GM19351 (cell line): ENCODE results near the gene KRTAP4-7.
"Not testable (repeated sequence)": the region's sequence is repeated elsewhere in the genome, so short reads cannot be mapped to it uniquely, and the experiment has no call there.

ENCODE experiments used
- ATAC-seq: cut with Tn5 transposase; IDR thresholded peaks from one replicate; pipeline ENCODE4 v1.9.1; 2021; ENCODE audit warnings: mild to moderate bottlenecking, moderate library complexity; ENCODE audit not compliant: unreplicated experiment

The KRTAP4-7 gene

DNA sequence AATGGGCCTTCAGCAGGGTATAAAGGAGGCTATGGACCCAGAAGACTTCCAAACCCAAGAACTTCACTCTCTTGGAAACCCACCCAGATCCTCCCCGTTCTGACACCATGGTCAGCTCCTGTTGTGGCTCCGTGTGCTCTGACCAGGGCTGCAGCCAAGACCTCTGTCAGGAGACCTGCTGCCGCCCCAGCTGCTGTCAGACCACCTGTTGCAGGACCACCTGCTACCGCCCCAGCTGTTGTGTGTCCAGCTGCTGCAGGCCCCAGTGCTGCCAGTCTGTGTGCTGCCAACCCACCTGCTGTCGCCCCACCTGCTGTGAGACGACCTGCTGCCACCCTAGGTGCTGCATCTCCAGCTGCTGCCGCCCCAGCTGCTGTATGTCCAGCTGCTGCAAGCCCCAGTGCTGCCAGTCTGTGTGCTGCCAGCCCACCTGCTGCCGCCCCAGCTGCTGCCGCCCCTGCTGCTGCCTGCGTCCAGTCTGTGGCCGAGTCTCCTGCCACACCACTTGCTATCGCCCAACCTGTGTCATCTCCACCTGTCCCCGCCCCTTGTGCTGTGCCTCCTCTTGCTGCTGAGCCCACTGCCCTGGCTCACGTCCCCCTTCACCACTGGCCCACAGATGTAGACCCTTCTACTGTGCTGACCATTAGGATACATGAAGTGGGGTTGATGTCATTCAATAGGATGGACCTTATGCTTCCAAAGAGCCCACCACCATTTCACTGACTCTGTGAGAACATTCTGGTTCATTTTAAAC, at the start of gene KRTAP4-7:
KRTAP4-7 (plus strand) TSS at position 51 of the 757 bp plus-strand sequence; CDS start at position 108, 57 bp downstream.
- not testable (repeated sequence) for ATAC-seq

DNA sequence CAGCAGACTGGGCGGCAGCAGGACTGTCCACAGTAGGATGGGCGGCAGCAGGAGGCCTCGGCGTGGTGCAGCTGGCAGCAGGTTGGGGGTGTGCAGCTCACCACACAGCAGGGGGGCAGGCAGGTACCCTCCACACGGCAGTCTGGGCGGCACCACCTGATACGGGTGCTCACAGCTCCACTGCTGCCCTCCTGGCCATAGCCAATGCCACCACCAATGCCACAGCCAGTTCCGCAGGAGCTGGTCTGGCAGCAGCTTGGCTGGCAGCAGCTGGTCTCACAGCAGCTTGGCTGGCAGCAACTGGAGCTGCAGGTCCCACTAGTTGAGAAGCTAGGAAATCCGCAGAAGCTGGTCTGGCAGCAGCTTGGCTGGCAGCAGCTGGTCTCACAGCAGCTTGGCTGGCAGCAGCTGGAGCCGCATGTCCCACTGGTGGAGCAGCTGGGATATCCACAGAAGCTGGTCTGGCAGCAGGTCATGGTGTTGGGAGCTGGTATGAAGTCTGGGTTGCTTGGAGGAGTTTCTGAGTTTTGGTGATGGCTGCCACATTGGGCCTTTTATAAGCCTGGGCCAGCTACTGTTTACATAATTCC, 49.5 kb upstream of the KRTAP4-7 start, which contains the start of gene KRTAP1-3:
KRTAP1-3 (minus strand) TSS at position 529 of the 590 bp plus-strand sequence; CDS start at position 476, 53 bp downstream.
- not testable (repeated sequence) for ATAC-seq

DNA sequence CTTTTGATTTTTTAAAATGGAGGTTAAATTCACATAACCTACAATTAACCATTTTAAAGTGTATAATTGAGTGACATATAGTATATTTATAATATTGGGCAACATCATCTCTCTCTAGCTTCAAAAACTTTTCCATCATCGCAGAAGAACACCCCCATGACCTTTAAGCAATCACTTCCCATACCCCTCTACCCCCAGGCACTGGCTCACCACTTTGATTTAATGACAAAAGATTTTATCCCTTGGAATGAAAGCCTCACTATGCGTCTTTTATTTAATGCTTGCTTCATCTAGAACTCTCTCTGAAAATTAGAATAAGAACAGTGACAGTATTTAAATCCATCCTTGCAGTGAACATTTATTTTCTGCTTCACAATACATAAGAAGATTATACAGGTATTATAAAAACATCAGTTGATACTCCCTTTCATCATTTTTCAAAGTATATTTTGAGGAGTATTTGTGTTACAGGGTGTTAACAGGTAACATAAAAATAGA, 46.0 kb upstream of the KRTAP4-7 start:
- ATAC-seq: no peak

DNA sequence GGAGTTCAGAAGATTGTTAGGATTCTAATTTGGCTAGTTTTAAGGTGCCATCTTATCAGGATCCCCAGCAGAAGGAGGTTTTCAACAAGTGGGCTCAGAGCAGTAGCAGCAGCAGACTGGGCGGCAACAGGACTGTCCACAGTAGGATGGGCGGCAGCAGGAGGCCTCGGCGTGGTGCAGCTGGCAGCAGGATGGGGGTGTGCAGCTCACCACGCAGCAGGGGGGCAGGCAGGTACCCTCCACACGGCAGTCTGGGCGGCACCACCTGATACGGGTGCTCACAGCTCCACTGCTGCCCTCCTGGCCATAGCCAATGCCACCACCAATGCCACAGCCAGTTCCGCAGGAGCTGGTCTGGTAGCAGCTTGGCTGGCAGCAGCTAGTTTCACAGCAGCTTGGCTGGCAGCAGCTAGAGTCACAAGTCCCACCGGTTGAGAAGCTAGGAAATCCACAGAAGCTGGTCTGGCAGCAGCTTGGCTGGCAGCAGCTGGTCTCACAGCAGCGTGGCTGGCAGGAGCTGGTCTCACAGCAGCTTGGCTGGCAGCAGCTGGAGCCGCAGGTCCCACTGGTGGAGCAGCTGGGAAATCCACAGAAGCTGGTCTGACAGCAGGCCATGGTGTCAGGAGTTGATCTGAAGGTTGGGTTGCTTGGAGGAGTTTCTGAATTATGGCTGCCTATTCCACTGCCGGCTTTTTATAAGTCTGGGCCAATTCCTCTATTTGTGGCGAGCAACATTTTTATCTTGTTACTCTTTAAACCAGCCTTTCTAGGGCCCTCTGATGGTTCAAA, 43.0 kb upstream of the KRTAP4-7 start, which contains the start of gene KRTAP1-1:
KRTAP1-1 (minus strand) TSS at position 668 of the 789 bp plus-strand sequence; CDS start at position 615, 53 bp downstream.
- not testable (repeated sequence) for ATAC-seq

DNA sequence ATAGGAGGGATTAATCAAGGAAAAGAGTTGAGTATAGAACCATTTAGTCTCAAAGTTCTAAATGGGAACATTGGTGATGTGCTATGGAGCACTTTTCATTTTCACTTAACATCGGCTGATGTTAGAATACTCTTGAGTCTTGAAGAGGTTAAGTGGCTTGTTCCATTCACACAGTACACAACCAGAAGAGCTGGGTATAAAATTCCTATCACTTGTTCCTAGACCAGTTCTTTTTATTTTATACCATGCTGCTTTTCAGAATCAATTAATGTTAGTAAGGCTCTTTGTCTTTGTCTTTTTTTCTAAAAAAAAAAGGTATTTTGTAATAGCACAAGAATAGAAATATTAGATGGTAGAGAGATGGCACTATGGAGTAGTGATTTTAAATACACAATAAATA, 41.0 kb upstream of the KRTAP4-7 start:
- no peak for ATAC-seq

DNA sequence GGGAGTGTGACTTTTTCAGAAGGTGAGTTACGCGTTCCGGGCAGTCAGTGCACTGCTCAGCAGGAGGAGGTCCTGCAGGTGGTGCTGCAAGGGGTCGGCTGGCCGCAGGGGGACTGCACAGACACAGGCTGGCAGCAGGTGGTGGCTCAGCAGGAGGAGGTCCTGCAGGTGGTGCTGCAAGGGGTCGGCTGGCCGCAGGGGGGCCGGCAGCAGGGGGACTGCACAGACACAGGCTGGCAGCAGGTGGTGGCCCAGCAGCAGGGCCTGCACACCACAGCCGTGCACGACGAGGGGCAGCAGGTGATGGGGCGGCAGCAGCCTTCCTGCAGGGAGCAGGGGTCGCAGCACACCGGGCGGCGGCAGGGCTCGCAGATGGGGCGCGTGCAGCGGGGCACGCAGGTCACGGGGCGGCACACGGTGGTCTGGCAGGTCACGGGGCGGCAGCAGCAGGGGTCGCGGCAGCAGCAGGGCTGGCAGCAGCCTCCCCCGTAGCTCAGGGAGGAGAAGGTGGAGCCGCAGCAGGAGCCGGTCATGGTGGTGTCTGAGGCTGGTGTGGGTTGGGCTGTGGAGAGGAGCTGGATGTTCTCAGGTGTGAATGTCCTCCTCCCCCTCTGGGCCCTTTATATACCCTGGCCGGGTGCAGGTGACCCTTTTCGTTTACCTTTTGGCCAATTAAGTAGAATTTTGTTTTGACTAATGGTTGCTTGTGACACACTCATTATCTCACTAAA, 37.0 kb upstream of the KRTAP4-7 start, which contains the start of gene KRTAP2-1:
KRTAP2-1 (minus strand) TSS at position 582 of the 731 bp plus-strand sequence; CDS start at position 533, 49 bp downstream.
- not testable (repeated sequence) for ATAC-seq

DNA sequence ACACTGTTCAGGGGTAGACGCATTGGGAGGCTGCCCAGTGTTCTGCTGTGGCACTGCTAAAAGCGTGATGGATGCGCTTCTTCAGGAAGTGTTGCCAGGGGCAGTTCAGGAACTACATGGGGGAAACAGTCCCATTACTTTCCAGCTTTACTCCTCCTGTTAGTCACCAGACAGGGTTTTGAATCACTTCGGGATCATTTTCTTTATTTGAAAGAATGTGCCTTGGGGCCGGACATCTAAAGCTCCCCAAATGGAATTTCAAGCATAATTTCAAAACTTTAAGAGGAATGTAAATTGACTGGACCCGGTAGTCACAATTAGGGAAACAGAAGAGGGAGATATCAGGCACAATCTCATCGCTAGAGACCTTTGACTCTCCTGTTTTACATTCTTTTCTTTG, 35.5 kb upstream of the KRTAP4-7 start:
- no peak for ATAC-seq

DNA sequence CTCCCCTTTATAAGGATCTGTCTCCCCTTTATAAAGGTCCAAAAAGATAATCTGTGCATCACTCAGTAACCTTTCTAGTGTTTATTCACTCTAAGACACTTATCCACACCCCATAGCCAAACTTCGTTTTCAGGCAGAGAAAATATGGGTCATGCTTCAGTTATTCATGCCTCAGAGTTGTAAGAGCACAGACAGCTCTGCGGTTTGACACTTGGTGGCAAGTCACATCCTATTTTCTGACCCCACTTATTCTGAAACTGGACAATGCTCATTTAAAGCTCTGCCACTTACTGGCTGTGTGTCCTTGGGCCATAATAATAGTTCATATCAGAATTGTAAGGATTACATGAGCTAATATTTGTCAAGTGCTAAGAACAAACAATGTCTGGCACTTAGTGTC, 34.8 kb upstream of the KRTAP4-7 start:
- no peak for ATAC-seq

DNA sequence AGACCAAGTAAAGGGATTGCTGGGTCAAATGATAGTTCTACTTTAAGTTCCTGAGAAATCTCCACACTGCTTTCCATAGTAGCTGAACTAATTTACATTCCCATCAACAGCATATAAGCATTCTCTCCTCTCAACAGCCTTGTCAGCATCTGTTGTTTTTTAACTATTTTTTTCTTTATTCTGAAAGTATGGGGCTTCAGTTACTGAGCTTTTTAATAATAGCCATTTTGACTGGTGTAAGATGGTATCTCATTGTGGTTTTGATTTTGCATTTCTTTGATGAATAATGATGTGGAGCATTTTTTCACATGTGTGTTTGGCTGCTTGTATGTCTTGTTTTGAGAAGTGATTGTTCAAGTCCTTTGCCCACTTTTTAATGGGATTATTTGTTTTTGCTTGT, 31.4 kb upstream of the KRTAP4-7 start:
- no peak for ATAC-seq

DNA sequence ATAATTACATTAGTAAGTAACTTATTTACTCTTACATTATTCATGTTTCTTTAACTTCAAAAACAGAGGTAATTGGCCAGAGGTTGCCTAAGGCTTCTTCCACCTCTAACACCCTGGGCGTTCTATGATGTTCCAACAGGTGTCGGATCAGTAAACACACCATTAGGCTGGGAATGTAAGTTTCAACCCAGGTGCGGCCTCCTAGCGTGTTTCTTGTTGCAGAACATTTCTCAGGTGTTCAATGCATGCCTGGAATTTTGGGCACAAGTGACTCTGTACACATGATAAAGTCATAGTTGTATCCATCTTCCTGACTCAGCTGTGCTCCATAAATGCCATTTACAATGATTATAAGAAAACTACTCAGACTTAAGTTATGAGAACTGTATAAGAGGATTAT, 29.9 kb upstream of the KRTAP4-7 start:
- ATAC-seq: no peak

DNA sequence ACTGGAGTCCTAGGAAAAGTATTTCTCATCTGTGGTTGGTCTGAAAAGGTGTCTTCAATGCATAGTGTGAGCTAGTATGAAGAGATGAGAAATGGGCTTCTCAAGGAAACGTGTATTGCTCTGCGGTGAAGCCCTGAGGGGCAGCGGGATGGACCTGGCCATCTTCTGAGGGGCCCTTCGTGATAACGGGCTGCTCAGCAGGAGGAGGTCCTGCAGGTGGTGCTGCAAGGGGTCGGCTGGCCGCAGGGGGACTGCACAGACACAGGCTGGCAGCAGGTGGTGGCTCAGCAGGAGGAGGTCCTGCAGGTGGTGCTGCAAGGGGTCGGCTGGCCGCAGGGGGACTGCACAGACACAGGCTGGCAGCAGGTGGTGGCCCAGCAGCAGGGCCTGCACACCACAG, 29.4 kb upstream of the KRTAP4-7 start:
- ATAC-seq: not testable (repeated sequence)

DNA sequence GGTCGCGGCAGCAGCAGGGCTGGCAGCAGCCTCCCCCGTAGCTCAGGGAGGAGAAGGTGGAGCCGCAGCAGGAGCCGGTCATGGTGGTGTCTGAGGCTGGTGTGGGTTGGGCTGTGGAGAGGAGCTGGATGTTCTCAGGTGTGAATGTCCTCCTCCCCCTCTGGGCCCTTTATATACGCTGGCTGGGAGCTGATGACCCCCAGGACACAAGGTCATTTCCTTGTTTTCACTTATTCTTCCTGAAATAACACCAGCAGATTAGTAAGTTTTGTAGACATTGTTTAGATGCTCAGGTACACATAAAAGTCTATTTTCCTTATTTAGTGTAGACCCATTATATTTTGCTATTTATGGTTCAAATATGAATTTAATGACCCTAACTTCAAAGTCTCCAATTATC, 28.8 kb upstream of the KRTAP4-7 start, which contains the start of gene KRTAP2-2:
KRTAP2-2 (minus strand) TSS at position 101 of the 400 bp plus-strand sequence; CDS start at position 82, 19 bp downstream.
- not testable (repeated sequence) for ATAC-seq

DNA sequence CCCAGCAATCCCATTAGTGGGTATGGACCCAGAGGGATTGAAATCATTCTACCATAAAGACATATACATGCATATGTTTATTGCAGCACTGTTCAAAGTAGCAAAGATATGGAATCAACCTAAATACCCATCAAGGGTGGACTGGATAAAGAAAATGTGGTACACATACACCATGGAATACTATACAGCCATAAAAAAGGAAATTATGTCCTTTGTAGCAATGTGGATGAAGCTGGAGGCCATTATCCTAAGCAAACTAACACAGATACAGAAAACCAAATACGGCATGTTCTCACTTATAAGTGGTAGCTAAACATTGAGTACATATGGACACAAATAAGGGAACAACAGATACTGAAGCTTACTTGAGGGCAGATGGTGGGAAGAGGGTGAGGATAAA, 26.4 kb upstream of the KRTAP4-7 start:
- no peak for ATAC-seq

DNA sequence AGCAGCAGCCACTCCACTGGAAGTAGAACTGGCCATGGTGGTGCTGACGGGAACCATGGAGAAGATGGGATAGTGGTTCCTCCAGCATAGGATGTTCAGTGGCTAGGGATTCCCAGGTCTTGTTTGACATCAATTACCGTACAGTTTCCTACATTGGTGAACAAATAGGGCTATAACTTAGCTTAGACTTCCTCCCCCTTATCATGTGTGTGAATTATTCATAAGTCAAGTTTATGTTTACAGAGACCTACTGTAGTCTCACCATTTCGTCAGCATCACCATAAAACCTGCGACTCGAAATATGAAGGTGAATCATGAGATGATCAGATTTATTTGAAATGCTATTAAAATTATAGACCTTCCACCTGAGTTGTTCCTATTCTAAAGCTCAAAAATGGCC, 25.2 kb upstream of the KRTAP4-7 start:
- no peak for ATAC-seq

DNA sequence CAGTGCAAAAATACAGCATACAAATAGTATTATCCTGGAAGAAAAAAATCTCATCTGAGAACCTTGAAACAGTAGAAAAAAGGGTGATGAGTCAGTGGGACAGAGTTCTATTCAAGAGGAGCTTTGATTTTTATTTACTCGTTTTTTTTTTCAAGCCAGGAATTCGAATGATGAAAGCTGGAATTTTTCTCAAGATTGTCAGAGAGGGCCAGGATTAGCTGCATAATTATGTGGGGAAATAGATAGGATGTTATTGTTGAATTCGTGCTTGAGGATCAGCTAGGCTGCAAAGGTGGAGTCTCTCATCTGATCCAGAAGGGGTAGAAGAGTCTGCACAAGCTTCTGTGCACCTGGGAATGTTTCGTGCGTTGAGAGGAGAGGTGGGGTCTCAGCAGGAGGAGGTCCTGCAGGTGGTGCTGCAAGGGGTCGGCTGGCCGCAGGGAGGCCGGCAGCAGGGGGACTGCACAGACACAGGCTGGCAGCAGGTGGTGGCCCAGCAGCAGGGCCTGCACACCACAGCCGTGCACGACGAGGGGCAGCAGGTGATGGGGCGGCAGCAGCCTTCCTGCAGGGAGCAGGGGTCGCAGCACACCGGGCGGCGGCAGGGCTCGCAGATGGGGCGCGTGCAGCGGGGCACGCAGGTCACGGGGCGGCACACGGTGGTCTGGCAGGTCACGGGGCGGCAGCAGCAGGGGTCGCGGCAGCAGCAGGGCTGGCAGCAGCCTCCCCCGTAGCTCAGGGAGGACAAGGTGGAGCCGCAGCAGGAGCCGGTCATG, 24.5 kb upstream of the KRTAP4-7 start:
- not testable (repeated sequence) for ATAC-seq

DNA sequence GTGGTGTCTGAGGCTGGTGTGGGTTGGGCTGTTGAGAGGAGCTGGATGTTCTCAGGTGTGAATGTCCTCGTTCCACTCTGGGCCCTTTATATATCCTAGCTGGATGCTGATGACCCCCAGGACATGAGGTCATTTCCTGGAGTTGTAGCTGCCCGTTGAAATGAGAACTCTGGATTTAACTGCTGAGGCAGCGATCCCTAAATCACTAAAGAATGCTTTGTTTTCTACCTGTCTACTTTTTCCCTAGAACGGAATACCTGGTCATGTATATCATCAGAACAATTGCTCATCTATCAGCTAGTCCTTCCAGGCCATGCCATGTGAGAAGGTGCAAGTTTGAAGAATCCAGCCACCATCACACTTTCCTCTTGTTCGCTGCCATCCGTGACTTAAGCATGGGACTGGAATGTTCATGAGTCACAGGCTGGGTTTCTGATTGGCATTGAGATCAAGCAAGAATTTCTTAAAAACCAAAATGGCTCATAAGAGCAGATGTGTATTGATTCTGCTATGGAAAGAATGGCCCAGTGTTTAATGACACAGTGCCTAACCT, 23.8 kb upstream of the KRTAP4-7 start, which contains the start of gene KRTAP2-3:
KRTAP2-3 (minus strand) TSS at position 63 of the 553 bp plus-strand sequence. CDS start 64 bp downstream, outside the sequence.
- no peak for ATAC-seq

DNA sequence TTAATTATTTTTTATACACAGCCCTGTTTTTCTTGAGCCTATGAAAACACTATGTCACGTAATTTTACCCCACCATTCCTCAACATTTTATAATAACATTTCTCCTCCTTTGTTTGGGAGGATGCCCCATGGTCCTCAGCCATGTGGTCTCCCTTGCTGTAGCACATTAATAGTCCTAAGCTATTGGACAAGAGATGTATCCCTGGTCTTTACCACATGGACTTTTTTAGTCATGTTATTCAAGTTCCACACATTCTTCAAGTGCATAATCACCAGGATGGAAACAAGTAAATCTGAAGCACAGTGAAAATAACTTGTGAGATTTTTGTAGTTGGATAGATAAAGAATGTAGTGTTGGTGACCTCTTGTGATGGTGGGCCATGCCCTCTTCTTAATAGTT, 22.0 kb upstream of the KRTAP4-7 start:
- ATAC-seq: no peak

DNA sequence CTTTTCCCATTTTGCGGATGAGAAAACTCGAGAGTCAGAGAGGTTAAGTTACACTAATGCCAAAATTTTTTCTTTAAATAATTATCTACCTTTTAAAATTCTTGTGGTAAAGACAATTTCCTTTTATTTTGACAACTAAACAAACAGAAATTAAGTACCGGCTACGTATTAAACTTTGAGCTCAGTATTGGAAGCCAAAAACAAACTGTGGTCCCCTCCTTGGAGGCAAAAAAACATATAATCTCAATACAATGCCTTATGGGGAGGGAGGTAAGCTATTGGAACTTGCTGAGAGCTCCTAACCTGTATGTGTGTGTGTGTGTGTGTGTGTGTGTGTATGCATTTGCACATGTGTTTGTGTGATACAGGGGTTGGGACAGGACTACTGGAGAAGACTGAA, 20.5 kb upstream of the KRTAP4-7 start:
- ATAC-seq: no peak

DNA sequence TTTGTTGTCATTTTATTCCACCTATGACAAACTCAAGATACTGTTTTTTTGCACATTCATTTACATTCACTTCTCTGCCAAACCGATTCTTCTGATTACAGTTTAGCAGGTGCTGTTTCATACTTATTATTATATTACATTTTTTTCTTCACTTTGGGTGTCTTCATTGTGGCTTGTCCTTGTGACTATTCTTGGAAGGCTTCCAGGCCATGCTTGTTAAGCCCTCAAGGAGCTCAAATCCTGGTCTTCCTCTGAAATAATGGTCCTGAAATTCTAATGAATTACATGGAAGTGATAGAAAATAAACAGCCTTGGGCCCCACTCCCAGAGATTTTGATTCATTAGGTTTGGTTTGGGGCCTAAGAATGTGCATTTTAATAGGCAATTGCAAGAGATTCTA, 19.6 kb upstream of the KRTAP4-7 start:
- ATAC-seq: no peak
